ENCODE results near the gene ANKRD10. TPM values are rescaled to one million over a fixed set of nuclear protein-coding genes. Genes with fewer than 3 reads are reported as not detected.

ANKRD10 gene
- total and polyA plus RNA-seq, 10 of the 15 experiments (the other 5 are each of a cell fraction or from before 2014, with no cell fraction given): 47.1 to 199 (median 97.2) TPM

- ChIA-PET SMC1A (ENCODE audit: uncharacterized antibody, unreplicated experiment) (no interaction called here), CTCF (no interaction called here), POLR2A (no interaction called here), RAD21 (ENCODE audit: unreplicated experiment) (no interaction called here)
- no peaks in the 10 kb centered on the region; the same call in 2 of the 3 replicates for H3K9me3 ChIP-seq (replicated peaks; ENCODE audit: control insufficient read depth, insufficient read depth, low read length)
- BruUV-seq (replicated peaks): no TSS peak
- intact Hi-C loops (cut with micrococcal nuclease; ENCODE audit: unreplicated experiment): no loop called here
- H3K9ac ChIP-seq (ENCODE audit: control insufficient read depth, insufficient read depth, low read length): no peak overlapping the region
- H3K4me3 ChIP-seq: no peak overlapping the region
- TF ChIP-seq GABPA (IDR thresholded peaks at IDR 0.05; ENCODE audit: low read depth): no peak
- in situ Hi-C loops (cut with MboI): no loop called here
- FAIRE-seq (no peak), ATAC-seq (no peak), DNase-seq (ENCODE audit: low read depth, low spot score) (no peak)
- no peaks in the 10 kb centered on the region for H4K20me1 ChIP-seq (ENCODE audit: control insufficient read depth, insufficient read depth)
- H3K79me2 ChIP-seq (ENCODE audit: control insufficient read depth, insufficient read depth, low read length): no peaks in the 10 kb centered on the region
- H3K4me1 ChIP-seq (ENCODE audit: control insufficient read depth, insufficient read depth, low read length): no peaks in the 10 kb centered on the region
- H3K27ac ChIP-seq (ENCODE audit: control insufficient read depth, insufficient read depth): no peak overlapping the region
- no peak overlapping the region for H3K4me2 ChIP-seq (ENCODE audit: control insufficient read depth, insufficient read depth)
- no peak overlapping the region for H2AFZ ChIP-seq (ENCODE audit: control insufficient read depth, low read depth, low read length)
- H3K27me3 ChIP-seq (replicated peaks in 1 of 2; ENCODE audit: control insufficient read depth in 2 of 2, insufficient read depth in 2 of 2, low read length in 1 of 2): no peaks in the 10 kb centered on the region
- 61% methylated on average over 5 of the region's 5 CpGs for WGBS (ENCODE audit: insufficient coverage, insufficient replicate concordance, low lambda C conversion rate, missing lambda C conversion rate)
- H3K36me3 ChIP-seq (ENCODE audit: control insufficient read depth in 2 of 2, insufficient read depth in 2 of 2, low read length in 1 of 2): no peaks in the 10 kb centered on the region
Measured at GRCh38 chr13:110868720-110869119, 46.1 kb downstream of the ANKRD10 start.

GRCh38 chr13:110867380-110867779 lies 47.5 kb downstream of the ANKRD10 start:
- in situ Hi-C loops (cut with MboI) (no loop called here), intact Hi-C loops (cut with micrococcal nuclease; ENCODE audit: unreplicated experiment) (no loop called here)
- Histone ChIP-seq H4K20me1 (ENCODE audit: control insufficient read depth, insufficient read depth) (no peaks in the 10 kb centered on the region), H3K4me2 (ENCODE audit: control insufficient read depth, insufficient read depth) (no peak overlapping the region), H3K4me3 (no peak overlapping the region), H3K4me1 (ENCODE audit: control insufficient read depth, insufficient read depth, low read length) (no peaks in the 10 kb centered on the region), H3K36me3 (ENCODE audit: control insufficient read depth in 2 of 2, insufficient read depth in 2 of 2, low read length in 1 of 2) (no peaks in the 10 kb centered on the region), H3K9ac (ENCODE audit: control insufficient read depth, insufficient read depth, low read length) (no peak overlapping the region), H3K79me2 (ENCODE audit: control insufficient read depth, insufficient read depth, low read length) (no peaks in the 10 kb centered on the region), H3K27ac (ENCODE audit: control insufficient read depth, insufficient read depth) (no peak overlapping the region), H3K27me3 (replicated peaks in 1 of 2; ENCODE audit: control insufficient read depth in 2 of 2, insufficient read depth in 2 of 2, low read length in 1 of 2) (no peaks in the 10 kb centered on the region), H2AFZ (ENCODE audit: control insufficient read depth, low read depth, low read length) (no peak overlapping the region), H3K9me3 (replicated peaks; ENCODE audit: control insufficient read depth, insufficient read depth, low read length) (no peaks in the 10 kb centered on the region; the same call in 2 of the 3 replicates)
- no peak for FAIRE-seq
- no peak for ATAC-seq
- CTCF ChIA-PET: no interaction called here
- 32% methylated on average over 5 of the region's 6 CpGs for WGBS (ENCODE audit: insufficient coverage, insufficient replicate concordance, low lambda C conversion rate, missing lambda C conversion rate)
- RAD21 ChIA-PET (ENCODE audit: unreplicated experiment): no interaction called here
- BruUV-seq (replicated peaks): no TSS peak
- no peak for DNase-seq (ENCODE audit: low read depth, low spot score)
- POLR2A ChIA-PET: no interaction called here
- SMC1A ChIA-PET (ENCODE audit: uncharacterized antibody, unreplicated experiment): no interaction called here
- no peak for TF ChIP-seq RELA (IDR thresholded peaks at IDR 0.05; ENCODE audit: borderline replicate concordance, partially characterized antibody)
- no peak for TF ChIP-seq ZNF217 (IDR thresholded peaks at IDR 0.05)
- TF ChIP-seq TAF1 (IDR thresholded peaks at IDR 0.05; ENCODE audit: borderline replicate concordance, low read depth, low read length): no peak
- no peak for TF ChIP-seq ZNF274 (IDR thresholded peaks at IDR 0.05; ENCODE audit: insufficient read depth, insufficient read length)
- no peak for TF ChIP-seq SREBF2 (IDR thresholded peaks at IDR 0.05; ENCODE audit: low read length)
- no peak for TF ChIP-seq SKIL (IDR thresholded peaks at IDR 0.05; ENCODE audit: low read depth, poor library complexity, severe bottlenecking)
- TF ChIP-seq PRDM15 (CRISPR knock-in tag; IDR thresholded peaks at IDR 0.05): no peak
- no peak for TF ChIP-seq ELK1 (IDR thresholded peaks at IDR 0.05; ENCODE audit: low read depth, low read length)
- TF ChIP-seq SPI1 (IDR thresholded peaks at IDR 0.05; ENCODE audit: borderline replicate concordance, insufficient read depth, low read depth, low read length): no peak
- no peak for TF ChIP-seq ZBED1 (IDR thresholded peaks at IDR 0.05; ENCODE audit: borderline replicate concordance)
- TF ChIP-seq YBX1 (IDR thresholded peaks at IDR 0.05): no peak
